ENCODE data around the gene PLPPR3.

- TF ChIP-seq POLR2AphosphoS2 (IDR thresholded peaks at IDR 0.05; ENCODE audit: low read length), result no peak
- no peak for TF ChIP-seq PKNOX1 (IDR thresholded peaks at IDR 0.05)
- no peak for TF ChIP-seq EZH2 (IDR thresholded peaks at IDR 0.05; ENCODE audit: borderline replicate concordance, low read depth, low read length)
- TF ChIP-seq CTCF (IDR thresholded peaks at IDR 0.05 in 2 of 3, conservative IDR thresholded peaks at IDR 0.05 in 1 of 3; ENCODE audit: insufficient read depth in 2 of 3, low read depth in 1 of 3, low read length in 3 of 3), result no peak
- no peak for TF ChIP-seq ZNF282 (CRISPR knock-in tag; IDR thresholded peaks at IDR 0.05)
- no peak for TF ChIP-seq ATF3 (IDR thresholded peaks at IDR 0.05)
- TF ChIP-seq ATF3 (CRISPR knock-in tag; conservative IDR thresholded peaks at IDR 0.05), result no peak
- TF ChIP-seq ZNF175 (CRISPR knock-in tag; IDR thresholded peaks at IDR 0.05; ENCODE audit: low read depth), result no peak
- TF ChIP-seq YY1 (IDR thresholded peaks at IDR 0.05; ENCODE audit: borderline replicate concordance in 1 of 3, control insufficient read depth in 1 of 3, extremely low read depth in 1 of 3, insufficient read depth in 3 of 3, insufficient read length in 1 of 3, insufficient replicate concordance in 2 of 3, low read depth in 1 of 3, low read length in 2 of 3), result no peak
- TF ChIP-seq AFF4 (CRISPR knock-in tag; IDR thresholded peaks at IDR 0.05), result no peak
- TF ChIP-seq PRPF4 (IDR thresholded peaks at IDR 0.05; ENCODE audit: insufficient read depth, low read depth, low read length, poor library complexity, severe bottlenecking), result no peak
- no peak for TF ChIP-seq CREB3 (tag; conservative IDR thresholded peaks at IDR 0.05; ENCODE audit: low read depth)
- TF ChIP-seq MAFK (IDR thresholded peaks at IDR 0.05; ENCODE audit: low read length), result no peak
- no peak for TF ChIP-seq NFYB (IDR thresholded peaks at IDR 0.05; ENCODE audit: extremely low read depth, insufficient read length)
Measured at GRCh38 chr19:843836-844545, 22.2 kb upstream of the PLPPR3 start.

Data from K562 (cell line).